HepG2 (cell line): Measurements from ENCODE around the gene GPN1. TPM values are rescaled to one million over a fixed set of nuclear protein-coding genes. Genes with fewer than 3 reads are reported as not detected.

Experiments
- ATRX ChIP-seq: sonication (generic); formaldehyde crosslinking; IDR thresholded peaks from 2 replicates; pipeline ENCODE4 v1.4.0; 2020; ENCODE audit warnings: missing genetic modification reagents, borderline replicate concordance
- CHD4 ChIP-seq: fragments of 200-600 bp; sonication (generic); IDR thresholded peaks from 2 replicates; pipeline ENCODE4 v1.7.0; 2017; ENCODE audit warnings: mild to moderate bottlenecking, low read length, borderline replicate concordance
- FOSL2 ChIP-seq: sonication (generic); formaldehyde crosslinking; IDR thresholded peaks from 2 replicates; pipeline ENCODE4 v1.4.0; 2020; ENCODE audit warnings: missing genetic modification reagents
- NFATC3 ChIP-seq: sonication (generic); formaldehyde crosslinking; IDR thresholded peaks from 2 replicates; pipeline ENCODE4 v1.5.1; 2020; ENCODE audit warnings: mild to moderate bottlenecking, missing genetic modification reagents
- NFIB ChIP-seq: sonication (generic); formaldehyde crosslinking; IDR thresholded peaks from 2 replicates; pipeline ENCODE4 v1.9.0; 2021; ENCODE audit warnings: missing genetic modification reagents, mild to moderate bottlenecking, borderline replicate concordance
- NR3C1 ChIP-seq: sonication (generic); formaldehyde crosslinking; IDR thresholded peaks from 2 replicates; pipeline ENCODE4 v1.4.0; 2020; ENCODE audit warnings: missing genetic modification reagents
- ONECUT2 ChIP-seq: sonication (generic); formaldehyde crosslinking; IDR thresholded peaks from 2 replicates; pipeline ENCODE4 v1.4.0; 2020; ENCODE audit warnings: missing genetic modification reagents
- ZNF160 ChIP-seq: sonication (generic); formaldehyde crosslinking; IDR thresholded peaks from 2 replicates; pipeline ENCODE4 v1.8.0; 2022; ENCODE audit warnings: mild to moderate bottlenecking, inconsistent platforms, missing genetic modification reagents
- ZNF292 ChIP-seq: sonication (generic); formaldehyde crosslinking; IDR thresholded peaks from 2 replicates; pipeline ENCODE4 v1.8.1; 2022; ENCODE audit warnings: mild to moderate bottlenecking, low read depth, missing genetic modification reagents, borderline replicate concordance
- ZNF382 ChIP-seq: sonication (generic); formaldehyde crosslinking; IDR thresholded peaks from 2 replicates; pipeline ENCODE4 v1.5.0; 2020; ENCODE audit warnings: missing genetic modification reagents, mild to moderate bottlenecking, borderline replicate concordance
- ZNF446 ChIP-seq: sonication (generic); formaldehyde crosslinking; IDR thresholded peaks from 2 replicates; pipeline ENCODE4 v1.5.0; 2020; ENCODE audit warnings: mild to moderate bottlenecking, missing genetic modification reagents
- ZNF546 ChIP-seq: sonication (generic); formaldehyde crosslinking; conservative IDR thresholded peaks from 2 replicates; pipeline ENCODE4 v1.8.1; 2023; ENCODE audit warnings: mild to moderate bottlenecking, missing genetic modification reagents
- ZNF784 ChIP-seq: sonication (generic); formaldehyde crosslinking; IDR thresholded peaks from 2 replicates; pipeline ENCODE4 v1.5.1; 2020; ENCODE audit warnings: missing genetic modification reagents, mild to moderate bottlenecking, borderline replicate concordance
- ZSCAN5A ChIP-seq: sonication (generic); formaldehyde crosslinking; IDR thresholded peaks from 2 replicates; pipeline ENCODE4 v1.8.0; 2022; ENCODE audit warnings: mild to moderate bottlenecking, missing genetic modification reagents, borderline replicate concordance
- polyA plus RNA-seq, 8 experiments: library from polyadenylated mRNA; depleted of rRNA in 3 of 8; stranded (reverse) in 7 of 8; unstranded in 1 of 8; fragments of >200 nt; fragmentation: Illumina TruSeq in 4 of 8; extraction: Trizol in 4 of 8; gene quantifications; 2 replicates each; pipeline versions ENCODE4 v1.2.1 to v1.2.3, GENCODE V29; 2011 to 2016; ENCODE audit warnings: low read depth in 4 of 8, missing spikeins in 1 of 8, mixed read lengths in 1 of 8; ENCODE audit not compliant: insufficient read depth in 1 of 8
- total RNA-seq, 5 experiments: library from RNA; depleted of rRNA; stranded (reverse); fragments of >200 nt; fragmentation: Illumina TruSeq; extraction: Trizol; gene quantifications; 2 replicates each; pipeline ENCODE4 v1.2.3, GENCODE V29; 2016; ENCODE audit warnings: low read depth in 1 of 5
- TF ChIP-seq, protein P1 (sequence below): sonication (generic); formaldehyde crosslinking; IDR thresholded peaks from 2 replicates; pipeline ENCODE4 v1.5.1; 2020; ENCODE audit warnings: missing genetic modification reagents, mild to moderate bottlenecking, borderline replicate concordance
- TF ChIP-seq, protein P2 (sequence below): sonication (generic); formaldehyde crosslinking; conservative IDR thresholded peaks from 2 replicates; pipeline ENCODE4 v1.4.0; 2020; ENCODE audit warnings: missing genetic modification reagents

The GPN1 gene
- total and polyA plus RNA-seq, 2 of the 13 experiments (the other 11 are each of a cell fraction or from before 2014, with no cell fraction given), result 54.5 to 62.7 TPM

GRCh38 chr2:27663285-27664153 is 34.7 kb downstream of the GPN1 start, which contains the start of the genes SLC4A1AP and SUPT7L (continued):
- TF ChIP-seq, protein P1, sequence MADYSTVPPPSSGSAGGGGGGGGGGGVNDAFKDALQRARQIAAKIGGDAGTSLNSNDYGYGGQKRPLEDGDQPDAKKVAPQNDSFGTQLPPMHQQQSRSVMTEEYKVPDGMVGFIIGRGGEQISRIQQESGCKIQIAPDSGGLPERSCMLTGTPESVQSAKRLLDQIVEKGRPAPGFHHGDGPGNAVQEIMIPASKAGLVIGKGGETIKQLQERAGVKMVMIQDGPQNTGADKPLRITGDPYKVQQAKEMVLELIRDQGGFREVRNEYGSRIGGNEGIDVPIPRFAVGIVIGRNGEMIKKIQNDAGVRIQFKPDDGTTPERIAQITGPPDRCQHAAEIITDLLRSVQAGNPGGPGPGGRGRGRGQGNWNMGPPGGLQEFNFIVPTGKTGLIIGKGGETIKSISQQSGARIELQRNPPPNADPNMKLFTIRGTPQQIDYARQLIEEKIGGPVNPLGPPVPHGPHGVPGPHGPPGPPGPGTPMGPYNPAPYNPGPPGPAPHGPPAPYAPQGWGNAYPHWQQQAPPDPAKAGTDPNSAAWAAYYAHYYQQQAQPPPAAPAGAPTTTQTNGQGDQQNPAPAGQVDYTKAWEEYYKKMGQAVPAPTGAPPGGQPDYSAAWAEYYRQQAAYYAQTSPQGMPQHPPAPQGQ (CRISPR knock-in tag), result peak; percentile 62
- TF ChIP-seq, protein P2, sequence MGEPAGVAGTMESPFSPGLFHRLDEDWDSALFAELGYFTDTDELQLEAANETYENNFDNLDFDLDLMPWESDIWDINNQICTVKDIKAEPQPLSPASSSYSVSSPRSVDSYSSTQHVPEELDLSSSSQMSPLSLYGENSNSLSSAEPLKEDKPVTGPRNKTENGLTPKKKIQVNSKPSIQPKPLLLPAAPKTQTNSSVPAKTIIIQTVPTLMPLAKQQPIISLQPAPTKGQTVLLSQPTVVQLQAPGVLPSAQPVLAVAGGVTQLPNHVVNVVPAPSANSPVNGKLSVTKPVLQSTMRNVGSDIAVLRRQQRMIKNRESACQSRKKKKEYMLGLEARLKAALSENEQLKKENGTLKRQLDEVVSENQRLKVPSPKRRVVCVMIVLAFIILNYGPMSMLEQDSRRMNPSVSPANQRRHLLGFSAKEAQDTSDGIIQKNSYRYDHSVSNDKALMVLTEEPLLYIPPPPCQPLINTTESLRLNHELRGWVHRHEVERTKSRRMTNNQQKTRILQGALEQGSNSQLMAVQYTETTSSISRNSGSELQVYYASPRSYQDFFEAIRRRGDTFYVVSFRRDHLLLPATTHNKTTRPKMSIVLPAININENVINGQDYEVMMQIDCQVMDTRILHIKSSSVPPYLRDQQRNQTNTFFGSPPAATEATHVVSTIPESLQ (CRISPR knock-in tag), result peak; percentile 88; the same call in 1 of the 2 replicates
- TF ChIP-seq ZNF382 (CRISPR knock-in tag) (no peak), NFIB (CRISPR knock-in tag) (0 out of 2 replicates have a peak, but pooled peaks have one; percentile 2), ATRX (no peak), ZNF292 (CRISPR knock-in tag) (no peak; the same call in 1 of the 2 replicates), ZNF784 (peak; percentile 97), ZNF446 (CRISPR knock-in tag) (peak; percentile 79), NR3C1 (CRISPR knock-in tag) (0 out of 2 replicates have a peak, but pooled peaks have one; percentile 31), NFATC3 (CRISPR knock-in tag) (no peak; the same call in 1 of the 2 replicates), FOSL2 (CRISPR knock-in tag) (peak; percentile 73), ONECUT2 (CRISPR knock-in tag) (peak; percentile 48; the same call in 1 of the 2 replicates), ZNF160 (CRISPR knock-in tag) (peak; percentile 84), ZSCAN5A (peak; percentile 96), ZNF546 (0 out of 2 replicates have a peak, but pooled peaks have one; percentile 46), CHD4 (no peak; the same call in 1 of the 2 replicates)
